Hematopoietic multipotent progenitor cell (in vitro differentiated cells): Measurements from ENCODE around the gene MAPK8. TPM values are rescaled to one million over a fixed set of nuclear protein-coding genes. Genes with fewer than 3 reads are reported as not detected.
A peak's percentile ranks its signal among the peaks of the same experiment; 100 is the strongest.
"Not testable (repeated sequence)": the region's sequence is repeated elsewhere in the genome, so short reads cannot be mapped to it uniquely, and the experiment has no call there.

Experiments used
- DNase-seq, 3 donors: peaks; one replicate each; pipeline ENCODE4 v3.0.0-alpha.2; 2011 to 2015; ENCODE audit warnings: low read depth in 2 of 3, low spot score in 2 of 3
- total RNA-seq: library from RNA; depleted of rRNA; stranded (reverse); fragments of >200 nt; gene quantifications from one replicate; pipeline ENCODE4 v1.2.3, GENCODE V29; 2012

MAPK8 gene
- total RNA-seq: 38.8 TPM

GRCh38 chr10:48306265-48306869, at the start of gene MAPK8:
MAPK8 (plus strand) TSS chr10:48306677; CDS start chr10:48401661, 94,984 bp downstream.
- DNase-seq: peak; percentile 87 to 95 (median 93)

- DNase-seq: no peak
Observed at GRCh38 chr10:48257407-48257961, 49.0 kb upstream of the MAPK8 start.

GRCh38 chr10:48258105-48258504, 48.4 kb upstream of the MAPK8 start:
- DNase-seq: no peak

GRCh38 chr10:48266528-48266927, 39.9 kb upstream of the MAPK8 start:
- no peak for DNase-seq

GRCh38 chr10:48271047-48271730, 35.3 kb upstream of the MAPK8 start:
- DNase-seq: peak in 1 of 3 donors; percentile 29

- no peak for DNase-seq
Observed at GRCh38 chr10:48272682-48273081, 33.8 kb upstream of the MAPK8 start.

GRCh38 chr10:48273741-48274140, 32.7 kb upstream of the MAPK8 start:
- no peak for DNase-seq

- no peak for DNase-seq
Observed at GRCh38 chr10:48274636-48275035, 31.8 kb upstream of the MAPK8 start, which contains the start of gene FRMPD2. FRMPD2 (minus strand) TSS chr10:48274696; CDS start chr10:48274567, 129 bp downstream.

- no peak for DNase-seq
Observed at GRCh38 chr10:48277093-48277492, 29.4 kb upstream of the MAPK8 start.

GRCh38 chr10:48279081-48279751, 27.3 kb upstream of the MAPK8 start:
- DNase-seq: no peak

- not testable (repeated sequence) for DNase-seq
Observed at GRCh38 chr10:48281697-48282096, 24.8 kb upstream of the MAPK8 start.

- DNase-seq: no peak
Observed at GRCh38 chr10:48282829-48283228, 23.6 kb upstream of the MAPK8 start.

GRCh38 chr10:48284002-48284546, 22.4 kb upstream of the MAPK8 start:
- DNase-seq: no peak

- DNase-seq: no peak
Observed at GRCh38 chr10:48284811-48285210, 21.7 kb upstream of the MAPK8 start.

GRCh38 chr10:48285710-48286109, 20.8 kb upstream of the MAPK8 start:
- DNase-seq: no peak

- no peak for DNase-seq
Observed at GRCh38 chr10:48286356-48286755, 20.1 kb upstream of the MAPK8 start.

GRCh38 chr10:48287417-48288391, 18.8 kb upstream of the MAPK8 start:
- no peak for DNase-seq

- DNase-seq: no peak
Observed at GRCh38 chr10:48288661-48289060, 17.8 kb upstream of the MAPK8 start.

GRCh38 chr10:48289501-48290238, 16.8 kb upstream of the MAPK8 start:
- peak in 2 of 3 donors; percentile 40 to 55 for DNase-seq
